ENCODE results near the gene HRH1.
"Not testable (repeated sequence)": the region's sequence is repeated elsewhere in the genome, so short reads cannot be mapped to it uniquely, and the experiment has no call there.

The HRH1 gene

GRCh38 chr3:11172096-11172690, 17.9 kb downstream of the HRH1 start:
- H3K9me3 ChIP-seq (ENCODE audit: control insufficient read depth, insufficient read depth, low read depth, low read length), result no peaks in the 10 kb centered on the region
- POLR2A ChIA-PET, result no interaction called here
- CTCF ChIA-PET, result interaction anchor here (1.0 to 1.9 kb wide), 3 partner anchors 15 to 33 kb away, joined by 3 to 7 read pairs (median 5); no protein-coding TSS in a partner anchor
- no peak overlapping the region for H3K4me3 ChIP-seq (ENCODE audit: low read depth, low read length)
- no peaks in the 10 kb centered on the region for H3K36me3 ChIP-seq (ENCODE audit: control insufficient read depth in 2 of 2, insufficient read depth in 1 of 2, low read length in 2 of 2)
- no peak overlapping the region for H3K27ac ChIP-seq (ENCODE audit: extremely low read depth, low read depth, low read length)
- H3K4me1 ChIP-seq (ENCODE audit: control insufficient read depth, insufficient read depth, low read length), result no peaks in the 10 kb centered on the region
- TF ChIP-seq FEZF1 (tag by site-specific recombination; IDR thresholded peaks at IDR 0.05) (no peak), ZNF394 (tag by site-specific recombination; IDR thresholded peaks at IDR 0.05; ENCODE audit: borderline replicate concordance) (no peak), KLF1 (tag by site-specific recombination; IDR thresholded peaks at IDR 0.05) (0 out of 2 replicates have a peak, but pooled peaks have one; percentile 37), ZNF488 (tag by site-specific recombination; IDR thresholded peaks at IDR 0.05) (no peak), ZNF140 (tag by site-specific recombination; IDR thresholded peaks at IDR 0.05) (no peak), ZNF335 (tag by site-specific recombination; conservative IDR thresholded peaks at IDR 0.05) (0 out of 2 replicates have a peak, but pooled peaks have one; percentile 10), YY1 (tag by site-specific recombination; IDR thresholded peaks at IDR 0.05) (no peak), ZXDB (tag by site-specific recombination; IDR thresholded peaks at IDR 0.05) (peak; percentile 44; the same call in 1 of the 2 replicates), ZNF600 (tag by site-specific recombination; IDR thresholded peaks at IDR 0.05) (no peak)

GRCh38 chr3:11173828-11174465, 19.7 kb downstream of the HRH1 start:
- Histone ChIP-seq H3K36me3 (ENCODE audit: control insufficient read depth in 2 of 2, insufficient read depth in 1 of 2, low read length in 2 of 2) (no peaks in the 10 kb centered on the region), H3K9me3 (ENCODE audit: control insufficient read depth, insufficient read depth, low read depth, low read length) (no peaks in the 10 kb centered on the region), H3K4me3 (ENCODE audit: low read depth, low read length) (no peak overlapping the region), H3K4me1 (ENCODE audit: control insufficient read depth, insufficient read depth, low read length) (no peaks in the 10 kb centered on the region), H3K27ac (ENCODE audit: extremely low read depth, low read depth, low read length) (no peak overlapping the region)
- no peak for TF ChIP-seq ZNF555 (tag by site-specific recombination; conservative IDR thresholded peaks at IDR 0.05)
- peak; percentile 73 for TF ChIP-seq ZFP3 (tag by site-specific recombination; IDR thresholded peaks at IDR 0.05; ENCODE audit: low read depth)
- CTCF ChIA-PET, result interaction anchor here (0.7 to 1.4 kb wide), 3 partner anchors 24 to 432 kb away, joined by 3 read pairs; no protein-coding TSS in a partner anchor
- POLR2A ChIA-PET, result no interaction called here

GRCh38 chr3:11178421-11178820, 24.1 kb downstream of the HRH1 start:
- Histone ChIP-seq H3K4me1 (ENCODE audit: control insufficient read depth, insufficient read depth, low read length) (no peaks in the 10 kb centered on the region), H3K27ac (ENCODE audit: extremely low read depth, low read depth, low read length) (no peak overlapping the region), H3K4me3 (ENCODE audit: low read depth, low read length) (no peak overlapping the region), H3K36me3 (ENCODE audit: control insufficient read depth in 2 of 2, insufficient read depth in 1 of 2, low read length in 2 of 2) (no peaks in the 10 kb centered on the region), H3K9me3 (ENCODE audit: control insufficient read depth, insufficient read depth, low read depth, low read length) (no peaks in the 10 kb centered on the region)
- ChIA-PET CTCF (no interaction called here), POLR2A (no interaction called here)
- no peak for TF ChIP-seq ZNF600 (tag by site-specific recombination; IDR thresholded peaks at IDR 0.05)
- no peak for TF ChIP-seq ZFHX2 (tag by site-specific recombination; conservative IDR thresholded peaks at IDR 0.05)
- no peak for TF ChIP-seq ELK4 (IDR thresholded peaks at IDR 0.05; ENCODE audit: borderline replicate concordance, low read depth, low read length)
- TF ChIP-seq ZNF513 (tag by site-specific recombination; IDR thresholded peaks at IDR 0.05), result no peak
- no peak for TF ChIP-seq MEIS1 (CRISPR knock-in tag; IDR thresholded peaks at IDR 0.05; ENCODE audit: borderline replicate concordance)
- TF ChIP-seq ZNF157 (tag by site-specific recombination; IDR thresholded peaks at IDR 0.05), result no peak
- no peak for TF ChIP-seq ZNF416 (tag by site-specific recombination; IDR thresholded peaks at IDR 0.05)
- no peak for TF ChIP-seq HOXC10 (CRISPR knock-in tag; IDR thresholded peaks at IDR 0.05)
- no peak for TF ChIP-seq IKZF3 (tag by site-specific recombination; IDR thresholded peaks at IDR 0.05)
- TF ChIP-seq ZNF2 (tag by site-specific recombination; IDR thresholded peaks at IDR 0.05), result no peak
- no peak for TF ChIP-seq ZNF18 (tag by site-specific recombination; IDR thresholded peaks at IDR 0.05)
- no peak for TF ChIP-seq ZNF16 (tag by site-specific recombination; IDR thresholded peaks at IDR 0.05; ENCODE audit: low read depth)
- TF ChIP-seq ZBTB17 (tag by site-specific recombination; IDR thresholded peaks at IDR 0.05), result no peak

GRCh38 chr3:11184328-11184969, 30.2 kb downstream of the HRH1 start:
- H3K36me3 ChIP-seq (ENCODE audit: control insufficient read depth in 2 of 2, insufficient read depth in 1 of 2, low read length in 2 of 2); POLR2A ChIA-PET; H3K4me3 ChIP-seq (ENCODE audit: low read depth, low read length); H3K27ac ChIP-seq (ENCODE audit: extremely low read depth, low read depth, low read length); H3K4me1 ChIP-seq (ENCODE audit: control insufficient read depth, insufficient read depth, low read length); H3K9me3 ChIP-seq (ENCODE audit: control insufficient read depth, insufficient read depth, low read depth, low read length): not testable (repeated sequence)
- CTCF ChIA-PET, result interaction anchor here (0.7 kb wide), 1 partner anchor 26 kb away, joined by 3 read pairs; no protein-coding TSS in a partner anchor

Measured in HEK293 (cell line).